OCI-LY3 (cell line): ENCODE results near the gene SGMS2.

Experiments
- H2AFZ ChIP-seq: fragments of 200-600, 300-600 bp; shearing (Covaris generic); 2 replicates; pipeline ENCODE4 v1.6.0; 2014; ENCODE audit warnings: antibody characterized with exemption, low read depth, low read length
- H3K27ac ChIP-seq: fragments of 200-600, 300-600 bp; sonication (generic); 2 replicates; pipeline ENCODE4 v1.5.1; 2014; ENCODE audit warnings: mild to moderate bottlenecking, low read length, moderate library complexity, mixed read lengths
- H3K27me3 ChIP-seq: fragments of 200-600, 300-600 bp; sonication (generic); 2 replicates; pipeline ENCODE4 v1.6.1; 2014; ENCODE audit warnings: low read depth, low read length, mixed read lengths
- H3K36me3 ChIP-seq: fragments of 200-600, 300-600 bp; sonication (generic); replicated peaks from 2 replicates; pipeline ENCODE3; 2014; ENCODE audit warnings: low read depth, low read length, mixed read lengths
- H3K4me1 ChIP-seq: fragments of 300-600, 200-600 bp; sonication (generic); 2 replicates; pipeline ENCODE4 v1.6.1; 2014; ENCODE audit warnings: low read length, mixed read lengths
- H3K4me2 ChIP-seq: fragments of 200-600, 300-600 bp; sonication (generic); 2 replicates; pipeline ENCODE4 v1.6.1; 2014; ENCODE audit warnings: low read length, mixed read lengths
- H3K4me3 ChIP-seq: fragments of 300-600, 200-600 bp; sonication (generic); 2 replicates; pipeline ENCODE4 v1.5.1; 2014; ENCODE audit warnings: antibody characterized with exemption, mild to moderate bottlenecking, low read length, moderate library complexity
- H3K79me2 ChIP-seq: fragments of 300-600, 200-600 bp; shearing (Covaris generic); 2 replicates; pipeline ENCODE4 v1.6.1; 2014; ENCODE audit warnings: mild to moderate bottlenecking, low read length, mixed read lengths
- H3K9ac ChIP-seq: fragments of 300-600, 200-600 bp; shearing (Covaris generic); 2 replicates; pipeline ENCODE4 v1.6.0; 2014; ENCODE audit warnings: mild to moderate bottlenecking, low read length, moderate library complexity
- H3K9me3 ChIP-seq: fragments of 200-600, 300-600 bp; shearing (Covaris generic); 2 replicates; pipeline ENCODE4 v1.6.1; 2014; ENCODE audit warnings: low read length, mixed read lengths; ENCODE audit not compliant: insufficient read depth
- H4K20me1 ChIP-seq: fragments of 200-600, 300-600 bp; sonication (generic); 2 replicates; pipeline ENCODE4 v1.6.1; 2016; ENCODE audit warnings: low read length, mixed read lengths; ENCODE audit not compliant: insufficient read depth
- EZH2phosphoT487 ChIP-seq: fragments of 200-600 bp; shearing (Covaris generic); IDR thresholded peaks from 2 replicates; pipeline ENCODE4 v1.6.1; 2018; ENCODE audit warnings: antibody characterized with exemption, mixed run types, low read depth
- TF ChIP-seq, protein P1 (sequence below): fragments of 200-600, 300-600 bp; sonication (generic); IDR thresholded peaks from 2 replicates; pipeline ENCODE4 v1.5.1; 2014; ENCODE audit warnings: antibody characterized with exemption, low read length, low read depth

SGMS2 gene

GRCh38 chr4:107818301-107818910 is 6.3 kb upstream of the SGMS2 start:
- Histone ChIP-seq H3K9ac (no peak overlapping the region), H3K4me2 (no peak overlapping the region), H3K27ac (no peak overlapping the region), H3K27me3 (no peaks in the 10 kb centered on the region), H2AFZ (no peak overlapping the region), H3K4me1 (peaks cover 5% of the 10 kb centered on the region), H3K9me3 (no peaks in the 10 kb centered on the region), H3K4me3 (no peak overlapping the region), H4K20me1 (no peaks in the 10 kb centered on the region), H3K36me3 (no peaks in the 10 kb centered on the region), H3K79me2 (no peaks in the 10 kb centered on the region)
- TF ChIP-seq, protein P1, sequence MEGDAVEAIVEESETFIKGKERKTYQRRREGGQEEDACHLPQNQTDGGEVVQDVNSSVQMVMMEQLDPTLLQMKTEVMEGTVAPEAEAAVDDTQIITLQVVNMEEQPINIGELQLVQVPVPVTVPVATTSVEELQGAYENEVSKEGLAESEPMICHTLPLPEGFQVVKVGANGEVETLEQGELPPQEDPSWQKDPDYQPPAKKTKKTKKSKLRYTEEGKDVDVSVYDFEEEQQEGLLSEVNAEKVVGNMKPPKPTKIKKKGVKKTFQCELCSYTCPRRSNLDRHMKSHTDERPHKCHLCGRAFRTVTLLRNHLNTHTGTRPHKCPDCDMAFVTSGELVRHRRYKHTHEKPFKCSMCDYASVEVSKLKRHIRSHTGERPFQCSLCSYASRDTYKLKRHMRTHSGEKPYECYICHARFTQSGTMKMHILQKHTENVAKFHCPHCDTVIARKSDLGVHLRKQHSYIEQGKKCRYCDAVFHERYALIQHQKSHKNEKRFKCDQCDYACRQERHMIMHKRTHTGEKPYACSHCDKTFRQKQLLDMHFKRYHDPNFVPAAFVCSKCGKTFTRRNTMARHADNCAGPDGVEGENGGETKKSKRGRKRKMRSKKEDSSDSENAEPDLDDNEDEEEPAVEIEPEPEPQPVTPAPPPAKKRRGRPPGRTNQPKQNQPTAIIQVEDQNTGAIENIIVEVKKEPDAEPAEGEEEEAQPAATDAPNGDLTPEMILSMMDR = no peak
- no peak for TF ChIP-seq EZH2phosphoT487

- no peak overlapping the region for H2AFZ ChIP-seq
- H3K27ac ChIP-seq = no peak overlapping the region
- no peak overlapping the region for H3K9ac ChIP-seq
- no peak overlapping the region for H3K4me2 ChIP-seq
- no peaks in the 10 kb centered on the region for H3K36me3 ChIP-seq
- no peaks in the 10 kb centered on the region for H3K4me1 ChIP-seq
- TF ChIP-seq EZH2phosphoT487 = no peak
- TF ChIP-seq, protein P1 = no peak
- H4K20me1 ChIP-seq = no peaks in the 10 kb centered on the region
- no peaks in the 10 kb centered on the region for H3K27me3 ChIP-seq
- H3K4me3 ChIP-seq = no peak overlapping the region
- no peaks in the 10 kb centered on the region for H3K9me3 ChIP-seq
- no peaks in the 10 kb centered on the region for H3K79me2 ChIP-seq
Observed at GRCh38 chr4:107823870-107824349, 822 bp upstream of the SGMS2 start.

- Histone ChIP-seq H3K9me3 (no peaks in the 10 kb centered on the region), H4K20me1 (no peaks in the 10 kb centered on the region), H3K79me2 (no peaks in the 10 kb centered on the region), H3K4me1 (no peaks in the 10 kb centered on the region), H3K9ac (no peak overlapping the region), H2AFZ (no peak overlapping the region), H3K27ac (no peak overlapping the region), H3K4me2 (no peak overlapping the region), H3K4me3 (no peak overlapping the region), H3K36me3 (no peaks in the 10 kb centered on the region), H3K27me3 (no peaks in the 10 kb centered on the region)
- TF ChIP-seq, protein P1 = no peak
- TF ChIP-seq EZH2phosphoT487 = no peak
Observed at GRCh38 chr4:107825072-107825824, 516 bp downstream of the SGMS2 start.

- Histone ChIP-seq H3K36me3 (no peaks in the 10 kb centered on the region), H3K27ac (no peak overlapping the region), H4K20me1 (no peaks in the 10 kb centered on the region), H3K4me2 (peak overlapping the region; percentile 20), H3K4me1 (no peaks in the 10 kb centered on the region), H2AFZ (no peak overlapping the region), H3K27me3 (no peaks in the 10 kb centered on the region), H3K9ac (no peak overlapping the region), H3K4me3 (no peak overlapping the region), H3K9me3 (no peaks in the 10 kb centered on the region), H3K79me2 (no peaks in the 10 kb centered on the region)
- no peak for TF ChIP-seq EZH2phosphoT487
- TF ChIP-seq, protein P1 = no peak
Observed at GRCh38 chr4:107826421-107826980, 1.8 kb downstream of the SGMS2 start.
